ENCODE results near the gene INPP5A.

Gene INPP5A

DNA sequence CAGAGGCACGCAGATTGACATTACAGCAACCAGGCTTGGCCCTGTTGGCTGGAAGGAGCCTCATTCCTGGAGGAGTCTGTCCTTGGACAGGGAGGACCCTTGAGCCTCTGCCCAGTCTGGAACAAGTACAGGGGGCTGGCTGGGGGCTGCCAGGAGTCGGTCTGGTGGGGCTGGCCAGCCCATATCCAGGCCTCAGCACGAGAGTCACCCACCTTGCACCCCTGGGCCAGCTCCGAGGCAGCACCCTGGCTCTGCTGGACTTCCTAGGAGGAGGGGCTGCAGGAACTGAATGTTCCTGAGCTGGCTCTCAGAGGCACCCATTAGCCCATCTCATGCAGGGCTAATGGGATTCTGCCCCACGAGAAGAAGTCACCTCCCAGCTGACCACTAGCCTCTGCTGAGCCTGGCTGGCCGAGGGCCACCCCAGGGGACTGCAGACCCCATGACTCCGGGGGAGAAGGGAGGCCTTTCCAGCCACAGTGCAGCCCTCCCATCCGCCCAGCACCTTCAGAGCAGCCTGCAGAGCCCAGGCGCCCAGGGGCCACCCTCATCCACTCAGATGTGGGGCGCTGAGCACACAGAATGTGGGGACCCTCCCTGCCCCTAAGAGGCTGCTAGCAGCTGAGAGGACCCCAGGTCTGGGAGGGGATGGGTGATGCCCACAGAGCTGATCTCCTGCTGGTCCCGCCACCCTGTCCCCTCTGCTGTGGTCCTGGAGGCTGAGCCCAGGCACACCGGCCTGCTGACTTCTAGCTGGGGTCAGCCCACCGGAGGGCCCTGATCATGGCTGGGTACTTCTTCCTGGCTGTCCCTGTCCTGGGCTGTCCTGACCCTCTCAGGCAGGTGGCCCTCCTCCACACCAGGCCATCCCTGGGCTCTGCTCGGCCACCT, 14.8 kb upstream of the INPP5A start:
- TF ChIP-seq GLIS3 (CRISPR knock-in tag; IDR thresholded peaks at IDR 0.05) (no peak), ZNF565 (CRISPR knock-in tag; conservative IDR thresholded peaks at IDR 0.05; ENCODE audit: low read depth) (no peak), CSDC2 (CRISPR knock-in tag; IDR thresholded peaks at IDR 0.05) (no peak), ARNTL (CRISPR knock-in tag; IDR thresholded peaks at IDR 0.05; ENCODE audit: borderline replicate concordance, low read depth) (no peak), ZC3H10 (CRISPR knock-in tag; IDR thresholded peaks at IDR 0.05) (no peak), ZNF70 (CRISPR knock-in tag; IDR thresholded peaks at IDR 0.05) (no peak), ZNF8 (CRISPR knock-in tag; IDR thresholded peaks at IDR 0.05) (no peak), ISL1 (CRISPR knock-in tag; IDR thresholded peaks at IDR 0.05) (no peak)
- TF ChIP-seq, protein P1, sequence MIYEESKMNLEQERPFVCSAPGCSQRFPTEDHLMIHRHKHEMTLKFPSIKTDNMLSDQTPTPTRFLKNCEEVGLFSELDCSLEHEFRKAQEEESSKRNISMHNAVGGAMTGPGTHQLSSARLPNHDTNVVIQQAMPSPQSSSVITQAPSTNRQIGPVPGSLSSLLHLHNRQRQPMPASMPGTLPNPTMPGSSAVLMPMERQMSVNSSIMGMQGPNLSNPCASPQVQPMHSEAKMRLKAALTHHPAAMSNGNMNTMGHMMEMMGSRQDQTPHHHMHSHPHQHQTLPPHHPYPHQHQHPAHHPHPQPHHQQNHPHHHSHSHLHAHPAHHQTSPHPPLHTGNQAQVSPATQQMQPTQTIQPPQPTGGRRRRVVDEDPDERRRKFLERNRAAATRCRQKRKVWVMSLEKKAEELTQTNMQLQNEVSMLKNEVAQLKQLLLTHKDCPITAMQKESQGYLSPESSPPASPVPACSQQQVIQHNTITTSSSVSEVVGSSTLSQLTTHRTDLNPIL (CRISPR knock-in tag; IDR thresholded peaks at IDR 0.05; ENCODE audit: low read depth) = no peak
- TF ChIP-seq, protein P2, sequence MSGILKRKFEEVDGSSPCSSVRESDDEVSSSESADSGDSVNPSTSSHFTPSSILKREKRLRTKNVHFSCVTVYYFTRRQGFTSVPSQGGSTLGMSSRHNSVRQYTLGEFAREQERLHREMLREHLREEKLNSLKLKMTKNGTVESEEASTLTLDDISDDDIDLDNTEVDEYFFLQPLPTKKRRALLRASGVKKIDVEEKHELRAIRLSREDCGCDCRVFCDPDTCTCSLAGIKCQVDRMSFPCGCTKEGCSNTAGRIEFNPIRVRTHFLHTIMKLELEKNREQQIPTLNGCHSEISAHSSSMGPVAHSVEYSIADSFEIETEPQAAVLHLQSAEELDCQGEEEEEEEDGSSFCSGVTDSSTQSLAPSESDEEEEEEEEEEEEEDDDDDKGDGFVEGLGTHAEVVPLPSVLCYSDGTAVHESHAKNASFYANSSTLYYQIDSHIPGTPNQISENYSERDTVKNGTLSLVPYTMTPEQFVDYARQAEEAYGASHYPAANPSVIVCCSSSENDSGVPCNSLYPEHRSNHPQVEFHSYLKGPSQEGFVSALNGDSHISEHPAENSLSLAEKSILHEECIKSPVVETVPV (CRISPR knock-in tag; IDR thresholded peaks at IDR 0.05) = no peak
- ATAC-seq = no peak

DNA sequence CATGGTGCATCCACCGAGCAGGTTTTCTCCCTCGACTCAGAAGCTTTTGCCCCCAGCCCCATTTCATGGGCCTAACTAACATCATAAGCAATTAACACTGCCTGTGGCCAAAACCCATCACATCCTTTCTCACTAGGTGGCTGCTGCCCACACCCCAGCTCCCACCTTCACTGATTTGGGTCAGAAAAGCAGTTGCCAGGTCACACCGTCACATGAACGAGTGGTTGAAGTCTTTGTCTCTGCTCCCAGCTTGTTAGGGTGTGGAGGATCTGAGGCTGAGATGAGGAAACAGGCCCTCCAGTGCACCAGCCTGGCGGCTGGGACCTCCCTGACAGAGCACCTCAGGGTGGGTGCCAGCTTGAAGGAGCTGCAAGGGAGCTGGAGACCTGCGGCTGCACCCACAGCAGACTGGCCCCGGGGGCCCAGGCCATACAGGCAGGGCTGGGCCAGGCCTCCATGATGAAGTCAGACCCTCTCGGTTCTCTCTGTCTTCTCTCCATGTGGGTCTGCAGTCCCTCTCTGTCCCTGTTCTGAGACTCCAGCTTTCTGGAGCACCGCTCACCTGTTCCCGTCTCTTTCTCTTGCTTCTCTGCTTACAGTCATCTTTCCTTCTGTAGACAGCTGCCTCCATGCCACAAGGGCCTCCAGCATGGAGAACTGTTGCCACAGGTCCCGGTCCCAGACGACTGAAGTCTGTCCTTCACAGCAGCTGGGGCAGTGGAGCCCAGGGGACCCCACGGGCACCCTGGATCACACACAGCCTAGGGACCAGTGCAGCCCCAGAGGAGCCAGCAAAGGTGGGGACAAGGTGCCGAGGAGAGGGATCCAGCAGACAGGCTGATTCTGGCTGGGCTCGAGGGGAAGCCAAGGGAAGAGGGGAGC, 13.8 kb upstream of the INPP5A start:
- no peak for TF ChIP-seq PPARA (CRISPR knock-in tag; IDR thresholded peaks at IDR 0.05; ENCODE audit: borderline replicate concordance)
- no peak for TF ChIP-seq ZFP3 (CRISPR knock-in tag; IDR thresholded peaks at IDR 0.05)
- TF ChIP-seq ARNTL (CRISPR knock-in tag; IDR thresholded peaks at IDR 0.05; ENCODE audit: borderline replicate concordance, low read depth) = no peak
- TF ChIP-seq ESRRG (CRISPR knock-in tag; IDR thresholded peaks at IDR 0.05) = no peak
- no peak for TF ChIP-seq ZFP30 (CRISPR knock-in tag; IDR thresholded peaks at IDR 0.05)
- no peak for TF ChIP-seq BACH2 (CRISPR knock-in tag; IDR thresholded peaks at IDR 0.05; ENCODE audit: borderline replicate concordance)
- no peak for TF ChIP-seq ZNF565 (CRISPR knock-in tag; conservative IDR thresholded peaks at IDR 0.05; ENCODE audit: low read depth)
- TF ChIP-seq, protein P3, sequence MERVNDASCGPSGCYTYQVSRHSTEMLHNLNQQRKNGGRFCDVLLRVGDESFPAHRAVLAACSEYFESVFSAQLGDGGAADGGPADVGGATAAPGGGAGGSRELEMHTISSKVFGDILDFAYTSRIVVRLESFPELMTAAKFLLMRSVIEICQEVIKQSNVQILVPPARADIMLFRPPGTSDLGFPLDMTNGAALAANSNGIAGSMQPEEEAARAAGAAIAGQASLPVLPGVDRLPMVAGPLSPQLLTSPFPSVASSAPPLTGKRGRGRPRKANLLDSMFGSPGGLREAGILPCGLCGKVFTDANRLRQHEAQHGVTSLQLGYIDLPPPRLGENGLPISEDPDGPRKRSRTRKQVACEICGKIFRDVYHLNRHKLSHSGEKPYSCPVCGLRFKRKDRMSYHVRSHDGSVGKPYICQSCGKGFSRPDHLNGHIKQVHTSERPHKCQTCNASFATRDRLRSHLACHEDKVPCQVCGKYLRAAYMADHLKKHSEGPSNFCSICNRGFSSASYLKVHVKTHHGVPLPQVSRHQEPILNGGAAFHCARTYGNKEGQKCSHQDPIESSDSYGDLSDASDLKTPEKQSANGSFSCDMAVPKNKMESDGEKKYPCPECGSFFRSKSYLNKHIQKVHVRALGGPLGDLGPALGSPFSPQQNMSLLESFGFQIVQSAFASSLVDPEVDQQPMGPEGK (CRISPR knock-in tag; IDR thresholded peaks at IDR 0.05; ENCODE audit: borderline replicate concordance) = no peak
- no peak for TF ChIP-seq ZNF70 (CRISPR knock-in tag; IDR thresholded peaks at IDR 0.05)
- no peak for TF ChIP-seq POU6F1 (CRISPR knock-in tag; IDR thresholded peaks at IDR 0.05; ENCODE audit: borderline replicate concordance, low read depth)
- TF ChIP-seq TOX (CRISPR knock-in tag; IDR thresholded peaks at IDR 0.05; ENCODE audit: borderline replicate concordance) = no peak
- TF ChIP-seq CSDC2 (CRISPR knock-in tag; IDR thresholded peaks at IDR 0.05) = no peak
- TF ChIP-seq, protein P4, sequence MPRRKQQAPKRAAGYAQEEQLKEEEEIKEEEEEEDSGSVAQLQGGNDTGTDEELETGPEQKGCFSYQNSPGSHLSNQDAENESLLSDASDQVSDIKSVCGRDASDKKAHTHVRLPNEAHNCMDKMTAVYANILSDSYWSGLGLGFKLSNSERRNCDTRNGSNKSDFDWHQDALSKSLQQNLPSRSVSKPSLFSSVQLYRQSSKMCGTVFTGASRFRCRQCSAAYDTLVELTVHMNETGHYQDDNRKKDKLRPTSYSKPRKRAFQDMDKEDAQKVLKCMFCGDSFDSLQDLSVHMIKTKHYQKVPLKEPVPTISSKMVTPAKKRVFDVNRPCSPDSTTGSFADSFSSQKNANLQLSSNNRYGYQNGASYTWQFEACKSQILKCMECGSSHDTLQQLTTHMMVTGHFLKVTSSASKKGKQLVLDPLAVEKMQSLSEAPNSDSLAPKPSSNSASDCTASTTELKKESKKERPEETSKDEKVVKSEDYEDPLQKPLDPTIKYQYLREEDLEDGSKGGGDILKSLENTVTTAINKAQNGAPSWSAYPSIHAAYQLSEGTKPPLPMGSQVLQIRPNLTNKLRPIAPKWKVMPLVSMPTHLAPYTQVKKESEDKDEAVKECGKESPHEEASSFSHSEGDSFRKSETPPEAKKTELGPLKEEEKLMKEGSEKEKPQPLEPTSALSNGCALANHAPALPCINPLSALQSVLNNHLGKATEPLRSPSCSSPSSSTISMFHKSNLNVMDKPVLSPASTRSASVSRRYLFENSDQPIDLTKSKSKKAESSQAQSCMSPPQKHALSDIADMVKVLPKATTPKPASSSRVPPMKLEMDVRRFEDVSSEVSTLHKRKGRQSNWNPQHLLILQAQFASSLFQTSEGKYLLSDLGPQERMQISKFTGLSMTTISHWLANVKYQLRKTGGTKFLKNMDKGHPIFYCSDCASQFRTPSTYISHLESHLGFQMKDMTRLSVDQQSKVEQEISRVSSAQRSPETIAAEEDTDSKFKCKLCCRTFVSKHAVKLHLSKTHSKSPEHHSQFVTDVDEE (CRISPR knock-in tag; IDR thresholded peaks at IDR 0.05) = no peak
- TF ChIP-seq ZC3H10 (CRISPR knock-in tag; IDR thresholded peaks at IDR 0.05) = no peak
- ATAC-seq = no peak

Data from SK-N-SH treated with all-trans-retinoic acid at 6 μM for 48 hours (cell line).